ENCODE results near the gene HDAC9.

DNA sequence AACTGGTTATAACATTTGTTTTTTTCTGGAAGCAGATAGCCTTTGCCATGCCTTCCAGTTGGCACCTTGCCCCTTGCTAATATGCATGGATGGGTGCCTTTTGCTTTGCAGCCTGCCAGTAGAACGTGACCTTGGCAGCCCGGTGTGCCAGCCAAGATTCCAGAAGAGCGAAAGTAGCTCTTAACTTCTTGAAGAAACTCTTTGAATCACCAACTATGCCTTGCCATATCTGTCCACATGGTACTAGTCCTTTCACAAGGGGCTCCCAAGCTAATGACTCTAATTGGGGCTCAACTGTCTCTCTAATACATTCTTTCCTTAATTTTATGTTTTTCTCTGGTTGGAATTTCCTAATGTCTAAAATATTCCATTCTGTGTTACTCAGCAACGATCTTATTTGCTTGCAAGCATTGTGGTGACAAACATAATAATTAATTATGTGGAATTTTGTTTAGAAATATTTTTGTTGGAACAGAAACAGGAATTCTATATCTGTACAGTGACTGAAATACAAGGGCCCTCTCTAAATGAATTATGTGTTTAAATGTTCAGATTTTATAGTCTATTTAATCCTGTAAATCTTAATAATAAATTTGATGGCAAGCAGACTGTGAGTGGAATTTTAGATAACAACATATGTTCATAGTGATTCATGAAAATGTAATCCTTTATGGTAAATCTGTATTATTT lies 45.8 kb downstream of the HDAC9 start:
- TF ChIP-seq, protein P1, sequence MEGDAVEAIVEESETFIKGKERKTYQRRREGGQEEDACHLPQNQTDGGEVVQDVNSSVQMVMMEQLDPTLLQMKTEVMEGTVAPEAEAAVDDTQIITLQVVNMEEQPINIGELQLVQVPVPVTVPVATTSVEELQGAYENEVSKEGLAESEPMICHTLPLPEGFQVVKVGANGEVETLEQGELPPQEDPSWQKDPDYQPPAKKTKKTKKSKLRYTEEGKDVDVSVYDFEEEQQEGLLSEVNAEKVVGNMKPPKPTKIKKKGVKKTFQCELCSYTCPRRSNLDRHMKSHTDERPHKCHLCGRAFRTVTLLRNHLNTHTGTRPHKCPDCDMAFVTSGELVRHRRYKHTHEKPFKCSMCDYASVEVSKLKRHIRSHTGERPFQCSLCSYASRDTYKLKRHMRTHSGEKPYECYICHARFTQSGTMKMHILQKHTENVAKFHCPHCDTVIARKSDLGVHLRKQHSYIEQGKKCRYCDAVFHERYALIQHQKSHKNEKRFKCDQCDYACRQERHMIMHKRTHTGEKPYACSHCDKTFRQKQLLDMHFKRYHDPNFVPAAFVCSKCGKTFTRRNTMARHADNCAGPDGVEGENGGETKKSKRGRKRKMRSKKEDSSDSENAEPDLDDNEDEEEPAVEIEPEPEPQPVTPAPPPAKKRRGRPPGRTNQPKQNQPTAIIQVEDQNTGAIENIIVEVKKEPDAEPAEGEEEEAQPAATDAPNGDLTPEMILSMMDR (IDR thresholded peaks at IDR 0.05): no peak
- TF ChIP-seq POLR2AphosphoS5 (IDR thresholded peaks at IDR 0.05): peak; percentile 86
- TF ChIP-seq POLR2A (IDR thresholded peaks at IDR 0.05): no peak
- TF ChIP-seq EP300 (IDR thresholded peaks at IDR 0.05): no peak

All from gastroesophageal sphincter (tissue), 3 donors.